Stimulated activated CD8-positive, alpha-beta memory T cell treated with anti-CD3 and anti-CD28 coated beads, Interleukin-4, amount 100 ng/mL, for 4 hours (primary cell): ENCODE results near the gene ARHGAP24.
"Not testable (repeated sequence)": the region's sequence is repeated elsewhere in the genome, so short reads cannot be mapped to it uniquely, and the experiment has no call there.

ENCODE experiments used
- DNase-seq, 2 donors: peaks; one replicate each; pipeline ENCODE4 v3.0.0-alpha.2; 2020; ENCODE audit warnings: low read depth in 2 of 2, low spot score in 1 of 2

Gene ARHGAP24

GRCh38 chr4:85642356-85643100, 167.6 kb downstream of the ARHGAP24 start:
- no peak for DNase-seq

- no peak for DNase-seq
These were observed 169.1 kb downstream of the ARHGAP24 start for GRCh38 chr4:85644061-85644460.

- DNase-seq, result no peak
These were observed 176.0 kb downstream of the ARHGAP24 start for GRCh38 chr4:85650908-85651307.

- no peak for DNase-seq
These were observed 182.0 kb downstream of the ARHGAP24 start for GRCh38 chr4:85656759-85657505.

GRCh38 chr4:85658766-85659439, 184.0 kb downstream of the ARHGAP24 start:
- no peak for DNase-seq

- no peak for DNase-seq
These were observed 184.8 kb downstream of the ARHGAP24 start for GRCh38 chr4:85659610-85660218.

- DNase-seq, result not testable (repeated sequence)
These were observed 191.7 kb downstream of the ARHGAP24 start for GRCh38 chr4:85666625-85667024.

- DNase-seq, result no peak
These were observed 194.3 kb downstream of the ARHGAP24 start for GRCh38 chr4:85669204-85669603.

- DNase-seq, result no peak
These were observed 195.1 kb downstream of the ARHGAP24 start for GRCh38 chr4:85669992-85670548.

GRCh38 chr4:85671120-85671519, 196.2 kb downstream of the ARHGAP24 start:
- no peak for DNase-seq

- no peak for DNase-seq
These were observed 197.2 kb downstream of the ARHGAP24 start for GRCh38 chr4:85672116-85672515.

GRCh38 chr4:85672959-85673358, 198.0 kb downstream of the ARHGAP24 start:
- DNase-seq, result no peak

- no peak for DNase-seq
These were observed 198.6 kb downstream of the ARHGAP24 start for GRCh38 chr4:85673540-85673939.

- DNase-seq, result no peak
These were observed 200.4 kb downstream of the ARHGAP24 start for GRCh38 chr4:85675076-85676049.

- DNase-seq, result no peak
These were observed 201.1 kb downstream of the ARHGAP24 start for GRCh38 chr4:85676050-85676425.

GRCh38 chr4:85676850-85677590, 202.1 kb downstream of the ARHGAP24 start:
- DNase-seq, result no peak

GRCh38 chr4:85681221-85681657, 206.3 kb downstream of the ARHGAP24 start:
- DNase-seq, result no peak

GRCh38 chr4:85681921-85682320, 207.0 kb downstream of the ARHGAP24 start:
- DNase-seq, result no peak

GRCh38 chr4:85682391-85682790, 207.4 kb downstream of the ARHGAP24 start:
- no peak for DNase-seq
